ENCODE results near the gene HSP90B1.

HSP90B1 gene

GRCh38 chr12:103994235-103994634, 64.0 kb downstream of the HSP90B1 start:
- TF ChIP-seq ZNF571 (tag by site-specific recombination; IDR thresholded peaks at IDR 0.05) (no peak), ZNF423 (tag by site-specific recombination; IDR thresholded peaks at IDR 0.05) (no peak), ZNF24 (tag by site-specific recombination; IDR thresholded peaks at IDR 0.05) (no peak), ZNF112 (tag by site-specific recombination; IDR thresholded peaks at IDR 0.05) (no peak), ZBTB26 (tag by site-specific recombination; optimal IDR thresholded peaks at IDR 0.05) (no peak), ZNF280D (tag by site-specific recombination; IDR thresholded peaks at IDR 0.05) (no peak), ZNF404 (tag by site-specific recombination; IDR thresholded peaks at IDR 0.05) (no peak), ZNF596 (tag by site-specific recombination; IDR thresholded peaks at IDR 0.05) (no peak), RBAK (tag by site-specific recombination; IDR thresholded peaks at IDR 0.05) (no peak), GLI4 (tag by site-specific recombination; IDR thresholded peaks at IDR 0.05) (no peak), ZNF366 (tag by site-specific recombination; conservative IDR thresholded peaks at IDR 0.05) (no peak), ZNF350 (tag by site-specific recombination; IDR thresholded peaks at IDR 0.05) (no peak)
- ChIA-PET CTCF (no interaction called here), POLR2A (no interaction called here)
- peaks cover 1 to 11% of the 10 kb centered on the region in 2 experiments for H3K36me3 ChIP-seq (ENCODE audit: control insufficient read depth in 2 of 2, insufficient read depth in 1 of 2, low read length in 2 of 2)
- H3K4me1 ChIP-seq (ENCODE audit: control insufficient read depth, insufficient read depth, low read length), result no peaks in the 10 kb centered on the region
- no peak overlapping the region for H3K4me3 ChIP-seq (ENCODE audit: low read depth, low read length)
- H3K27ac ChIP-seq (ENCODE audit: extremely low read depth, low read depth, low read length), result no peak overlapping the region
- H3K9me3 ChIP-seq (ENCODE audit: control insufficient read depth, insufficient read depth, low read depth, low read length), result no peaks in the 10 kb centered on the region

GRCh38 chr12:103996595-103996994, 66.4 kb downstream of the HSP90B1 start:
- CTCF ChIA-PET, result interaction anchor here (0.6 to 0.8 kb wide), 2 partner anchors 85 to 100 kb away, joined by 3 to 4 read pairs; no protein-coding TSS in a partner anchor
- no peaks in the 10 kb centered on the region for H3K36me3 ChIP-seq (ENCODE audit: control insufficient read depth in 2 of 2, insufficient read depth in 1 of 2, low read length in 2 of 2)
- H3K27ac ChIP-seq (ENCODE audit: extremely low read depth, low read depth, low read length), result no peak overlapping the region
- H3K4me3 ChIP-seq (ENCODE audit: low read depth, low read length), result no peak overlapping the region
- TF ChIP-seq ZNF121 (tag by site-specific recombination; IDR thresholded peaks at IDR 0.05), result no peak
- no peak for TF ChIP-seq ZNF623 (tag by site-specific recombination; IDR thresholded peaks at IDR 0.05)
- TF ChIP-seq SCRT1 (tag by site-specific recombination; IDR thresholded peaks at IDR 0.05; ENCODE audit: borderline replicate concordance), result no peak
- no peak for TF ChIP-seq ZNF223 (tag by site-specific recombination; IDR thresholded peaks at IDR 0.05)
- no peak for TF ChIP-seq ZNF335 (tag by site-specific recombination; conservative IDR thresholded peaks at IDR 0.05)
- TF ChIP-seq ZNF404 (tag by site-specific recombination; IDR thresholded peaks at IDR 0.05), result no peak
- TF ChIP-seq ZFHX2 (tag by site-specific recombination; conservative IDR thresholded peaks at IDR 0.05), result no peak
- TF ChIP-seq ZNF677 (tag by site-specific recombination; IDR thresholded peaks at IDR 0.05), result no peak
- no peak for TF ChIP-seq HOXA7 (CRISPR knock-in tag; IDR thresholded peaks at IDR 0.05; ENCODE audit: borderline replicate concordance)
- TF ChIP-seq ZNF211 (tag by site-specific recombination; IDR thresholded peaks at IDR 0.05; ENCODE audit: low read depth), result no peak
- TF ChIP-seq REPIN1 (tag by site-specific recombination; IDR thresholded peaks at IDR 0.05; ENCODE audit: low read depth), result no peak
- TF ChIP-seq ZNF600 (tag by site-specific recombination; IDR thresholded peaks at IDR 0.05), result no peak
- no peak for TF ChIP-seq ZNF132 (tag by site-specific recombination; IDR thresholded peaks at IDR 0.05; ENCODE audit: borderline replicate concordance)
- TF ChIP-seq ZBTB21 (tag by site-specific recombination; IDR thresholded peaks at IDR 0.05), result no peak
- no peak for TF ChIP-seq GLIS1 (tag by site-specific recombination; IDR thresholded peaks at IDR 0.05)
- H3K4me1 ChIP-seq (ENCODE audit: control insufficient read depth, insufficient read depth, low read length), result no peaks in the 10 kb centered on the region
- no peaks in the 10 kb centered on the region for H3K9me3 ChIP-seq (ENCODE audit: control insufficient read depth, insufficient read depth, low read depth, low read length)
- POLR2A ChIA-PET, result interaction anchor here (1.5 kb wide), 1 partner anchor 10 kb away, joined by 3 read pairs; no protein-coding TSS in a partner anchor
